Epithelial cell of proximal tubule (primary cell): Measurements from ENCODE around the gene TREH. TPM values are rescaled to one million over a fixed set of nuclear protein-coding genes. Genes with fewer than 3 reads are reported as not detected.
A peak's percentile ranks its signal among the peaks of the same experiment; 100 is the strongest.
"Not testable (repeated sequence)": the region's sequence is repeated elsewhere in the genome, so short reads cannot be mapped to it uniquely, and the experiment has no call there.

ENCODE experiments used
- DNase-seq: peaks from one replicate; pipeline ENCODE4 v3.0.0-alpha.2; 2011; ENCODE audit warnings: low read depth
- H3K4me3 ChIP-seq: 2 replicates; pipeline ENCODE4 v1.5.1; 2011; ENCODE audit warnings: low read depth, mild to moderate bottlenecking, low read length
- total RNA-seq: library from RNA; depleted of rRNA; stranded (reverse); fragments of >200 nt; gene quantifications from 2 replicates; pipeline ENCODE4 v1.2.3, GENCODE V29; 2015
- TF ChIP-seq, protein P1 (sequence below): conservative IDR thresholded peaks from 2 replicates; pipeline ENCODE4 v1.5.1; 2012; ENCODE audit warnings: low read depth, mild to moderate bottlenecking, low read length

The TREH gene
- total RNA-seq, 1 donor from 2014 or later: not detected

GRCh38 chr11:118691926-118692830, 12.7 kb upstream of the TREH start:
- DNase-seq: no peak
- TF ChIP-seq, protein P1, sequence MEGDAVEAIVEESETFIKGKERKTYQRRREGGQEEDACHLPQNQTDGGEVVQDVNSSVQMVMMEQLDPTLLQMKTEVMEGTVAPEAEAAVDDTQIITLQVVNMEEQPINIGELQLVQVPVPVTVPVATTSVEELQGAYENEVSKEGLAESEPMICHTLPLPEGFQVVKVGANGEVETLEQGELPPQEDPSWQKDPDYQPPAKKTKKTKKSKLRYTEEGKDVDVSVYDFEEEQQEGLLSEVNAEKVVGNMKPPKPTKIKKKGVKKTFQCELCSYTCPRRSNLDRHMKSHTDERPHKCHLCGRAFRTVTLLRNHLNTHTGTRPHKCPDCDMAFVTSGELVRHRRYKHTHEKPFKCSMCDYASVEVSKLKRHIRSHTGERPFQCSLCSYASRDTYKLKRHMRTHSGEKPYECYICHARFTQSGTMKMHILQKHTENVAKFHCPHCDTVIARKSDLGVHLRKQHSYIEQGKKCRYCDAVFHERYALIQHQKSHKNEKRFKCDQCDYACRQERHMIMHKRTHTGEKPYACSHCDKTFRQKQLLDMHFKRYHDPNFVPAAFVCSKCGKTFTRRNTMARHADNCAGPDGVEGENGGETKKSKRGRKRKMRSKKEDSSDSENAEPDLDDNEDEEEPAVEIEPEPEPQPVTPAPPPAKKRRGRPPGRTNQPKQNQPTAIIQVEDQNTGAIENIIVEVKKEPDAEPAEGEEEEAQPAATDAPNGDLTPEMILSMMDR: no peak

DNA sequence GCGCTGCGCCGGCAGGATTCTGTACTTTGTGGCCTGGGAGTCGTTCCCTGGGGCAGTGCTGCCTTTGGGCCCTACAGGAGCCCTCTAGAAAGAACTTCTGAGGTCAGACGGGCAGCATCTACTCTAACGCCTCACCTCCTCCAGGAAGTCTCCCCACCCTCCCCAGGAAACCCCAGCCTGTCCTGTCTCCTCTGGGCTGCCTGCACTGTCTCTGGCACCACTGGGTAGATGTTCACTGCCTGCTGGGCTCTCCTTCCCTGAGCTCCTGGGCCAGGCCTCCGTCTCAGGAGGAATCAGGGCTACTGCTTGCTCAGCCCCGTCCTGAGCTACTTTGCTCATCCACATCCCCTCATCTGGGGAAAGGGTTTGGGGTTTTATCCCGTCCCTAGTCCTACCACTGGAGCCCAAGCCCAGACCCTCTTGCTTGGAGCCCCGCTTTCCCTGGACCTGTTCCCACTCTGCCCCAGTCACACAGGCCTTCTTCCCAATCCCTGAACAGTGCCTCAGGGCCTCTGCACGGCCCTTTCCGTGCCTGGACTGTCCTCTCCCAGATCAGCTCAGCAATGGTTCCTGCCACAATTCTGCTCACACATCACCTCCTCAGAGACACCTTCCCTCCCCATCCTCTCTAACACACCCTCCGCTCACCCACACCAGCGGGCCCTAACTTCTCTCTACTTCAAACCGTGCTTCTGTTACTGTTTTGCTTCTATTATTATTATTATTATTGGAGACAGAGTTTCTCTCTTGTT, 11.3 kb upstream of the TREH start:
- TF ChIP-seq, protein P1: no peak
- no peak for DNase-seq
- no peak overlapping the region for H3K4me3 ChIP-seq

More at GRCh38 chr11:118691926-118692830, 12.7 kb upstream of the TREH start:
- no peak overlapping the region for H3K4me3 ChIP-seq

DNA sequence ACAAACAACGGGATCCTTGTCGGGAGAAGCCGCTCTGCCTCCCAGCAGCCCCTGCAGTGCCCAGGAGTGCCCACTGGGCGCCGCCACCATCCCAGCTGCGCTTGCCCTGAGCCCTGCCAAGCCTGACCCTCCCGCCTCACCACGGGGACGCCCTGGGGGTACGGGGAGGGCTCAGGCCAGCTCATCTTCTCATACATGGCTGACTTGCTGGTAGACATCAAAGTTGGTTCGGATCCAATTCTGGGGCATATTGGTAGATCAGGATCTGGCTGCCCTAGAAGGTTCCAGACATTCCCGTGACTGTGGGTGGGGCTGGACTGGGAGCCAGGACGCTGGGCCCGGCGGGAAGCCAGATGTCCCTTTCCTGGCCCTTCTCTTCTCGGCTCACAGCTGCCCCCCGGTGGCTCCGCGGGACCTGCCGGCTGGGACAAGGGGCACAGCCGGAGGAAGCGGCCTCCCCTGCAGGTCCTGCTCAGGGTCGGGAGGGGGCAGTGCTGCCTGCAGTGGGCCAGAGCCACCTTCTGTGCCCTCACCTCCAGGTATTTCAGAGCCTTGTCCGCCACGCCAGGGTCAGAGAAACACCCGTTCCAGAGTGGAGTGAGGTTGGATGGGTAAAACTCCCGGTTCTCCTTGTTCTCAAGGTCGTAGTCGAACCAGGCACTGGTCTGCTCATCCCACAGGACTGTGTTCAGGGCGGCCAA, 10.6 kb upstream of the TREH start:
- TF ChIP-seq, protein P1: peak; percentile 71
- DNase-seq: peak; percentile 72
- H3K4me3 ChIP-seq: peak overlapping the region; percentile 52

GRCh38 chr11:118689503-118689851, 10.0 kb upstream of the TREH start:
- peak overlapping the region; percentile 19 for H3K4me3 ChIP-seq
- no peak for DNase-seq
- TF ChIP-seq, protein P1: no peak

GRCh38 chr11:118688851-118689502, 9.5 kb upstream of the TREH start:
- H3K4me3 ChIP-seq: no peak overlapping the region
- TF ChIP-seq, protein P1: no peak
- no peak for DNase-seq

DNA sequence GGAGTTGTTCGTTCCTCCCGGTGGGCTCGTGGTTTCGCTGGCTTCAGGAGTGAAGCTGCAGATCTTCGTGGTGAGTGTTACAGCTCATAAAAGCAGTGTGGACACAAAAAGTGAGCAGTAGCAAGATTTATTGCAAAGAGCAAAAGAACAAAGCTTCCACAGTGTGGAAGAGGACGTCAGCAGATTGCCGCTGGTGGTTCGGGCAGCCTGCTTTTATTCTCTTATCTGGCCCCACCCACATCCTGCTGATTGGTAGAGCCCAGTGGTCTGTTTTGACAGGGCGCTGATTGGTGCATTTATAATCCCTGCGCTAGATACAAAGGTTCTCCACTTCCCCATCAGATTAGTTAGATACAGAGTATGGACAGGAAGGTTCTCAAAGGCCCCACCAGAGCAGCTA, 8.9 kb upstream of the TREH start:
- DNase-seq, H3K4me3 ChIP-seq: not testable (repeated sequence)
